Motor neuron (in vitro differentiated cells): ENCODE results near the gene FBXL19. TPM values are rescaled to one million over a fixed set of nuclear protein-coding genes. Genes with fewer than 3 reads are reported as not detected.

Experiments used
- ATAC-seq, 8 experiments: fragments of 200-7000 bp; cut with Tn5 transposase; replicated peaks in 6 of 8; 2 replicates each; pipeline ENCODE4 v1.8.0; 2021; ENCODE audit warnings: mild to moderate bottlenecking in 8 of 8, moderate library complexity in 8 of 8
- H3K27ac ChIP-seq, 2 donors: fragments of 250-450 bp; sonication (Bioruptor Pico); 2 replicates each; pipeline ENCODE4 v1.9.0; 2021; ENCODE audit warnings: antibody characterized with exemption in 2 of 2, mild to moderate bottlenecking in 2 of 2, moderate library complexity in 1 of 2
- H3K4me1 ChIP-seq, 2 donors: fragments of 250-450 bp; sonication (Bioruptor Pico); replicated peaks in 1 of 2; 2 replicates each; pipeline ENCODE4 v1.6.1; 2021; ENCODE audit warnings: antibody characterized with exemption in 2 of 2, mild to moderate bottlenecking in 2 of 2, moderate library complexity in 1 of 2
- H3K4me3 ChIP-seq, 5 donors: fragments of 250-450 bp; sonication (Bioruptor Pico); 2 replicates each; pipeline ENCODE4 v1.9.0; 2021; ENCODE audit warnings: antibody characterized with exemption in 5 of 5, mild to moderate bottlenecking in 5 of 5, moderate library complexity in 4 of 5
- WGBS, 10 experiments: fragments of 450-650 bp; shearing (Covaris generic); methylation state at CpG; one replicate each; pipeline ENCODE4 v1.0.0; 2022; 5-methylcytosine and 5-hydroxymethylcytosine counted together
- in situ Hi-C, 9 experiments: fragments of 400-800 bp; cut with MboI; loops; one replicate each; pipeline ENCODE4 v1.15.0; 2021; ENCODE audit warnings: low sequenced_read_pairs in 9 of 9, low pct_unique_long_range_greater_than_20kb in 2 of 9; ENCODE audit not compliant: unreplicated experiment in 9 of 9
- total RNA-seq, 8 experiments: library from RNA; unstranded; fragments of 300-600 nt; gene quantifications; 2 replicates each; pipeline versions ENCODE4 v1.2.3 to v1.2.4, GENCODE V29; 2022

The FBXL19 gene
- total RNA-seq, 8 experiments from 2014 or later, result 10.4 to 49.8 (median 31.4) TPM

DNA sequence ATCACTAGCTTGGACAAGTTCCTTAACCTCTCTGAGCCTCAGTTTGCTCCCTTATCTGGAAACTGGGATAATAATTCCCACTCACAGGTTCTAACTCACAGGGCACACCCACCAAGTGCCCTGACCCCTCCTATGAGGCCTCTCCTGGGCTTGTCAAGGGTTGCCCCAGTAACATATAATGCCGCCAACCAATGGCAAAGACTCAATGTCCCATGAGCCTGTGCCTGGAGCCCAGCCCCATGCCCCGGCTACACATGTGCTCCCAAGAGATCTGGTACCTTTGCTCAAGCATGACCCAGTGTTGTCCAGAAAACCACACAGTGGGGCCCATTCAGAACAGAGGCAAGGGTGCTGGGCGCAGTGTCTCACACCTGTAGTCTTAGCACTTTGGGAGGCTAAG, 8.5 kb upstream of the FBXL19 start:
- no peak overlapping the region for H3K27ac ChIP-seq
- ATAC-seq, result peak in 2 of 8 experiments; percentile 20 to 32
- 67 to 100% (median 100%) methylated on average over 1 to 3 of the region's 3 CpGs; no CpG with 5 or more reads in 5 of the 10 experiments for WGBS, 10 experiments
- in situ Hi-C loops, result loop anchor here in 2 of 9 experiments (5.0 to 10.0 kb wide), 2 partner anchors 68 to 70 kb away; no protein-coding TSS in a partner anchor
- no peak overlapping the region for H3K4me3 ChIP-seq
- no peaks in the 10 kb centered on the region for H3K4me1 ChIP-seq

DNA sequence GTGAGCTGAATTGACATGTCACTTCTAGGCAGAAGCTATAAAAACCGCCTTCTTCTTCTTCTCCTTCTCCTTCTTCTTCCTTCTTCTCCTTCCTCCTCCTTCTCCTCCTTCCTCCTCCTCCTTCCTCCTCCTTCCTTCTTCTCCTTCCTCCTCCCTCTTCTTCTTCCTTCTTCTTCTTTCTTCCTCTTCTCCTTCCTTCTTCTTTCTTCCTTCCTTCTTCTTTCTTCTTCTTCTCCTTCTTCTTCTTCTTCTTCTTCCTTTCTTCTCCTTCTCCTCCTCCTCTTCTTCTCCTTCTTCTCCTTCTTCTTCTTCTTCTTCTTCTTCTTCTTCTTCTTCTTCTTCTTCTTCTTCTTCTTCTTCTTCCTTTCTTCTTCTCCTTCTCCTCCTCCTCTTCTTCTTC, 4.8 kb upstream of the FBXL19 start:
- ATAC-seq, result no peak
- Histone ChIP-seq H3K4me3 (no peak overlapping the region), H3K4me1 (no peaks in the 10 kb centered on the region), H3K27ac (no peak overlapping the region)
- in situ Hi-C loops, result loop anchor here in 2 of 9 experiments (5.0 to 10.0 kb wide), 2 partner anchors 71 to 74 kb away; no protein-coding TSS in a partner anchor
- WGBS, 10 experiments, result 57 to 100% (median 90%) methylated on average over 1 of the region's 1 CpG; no CpG with 5 or more reads in 6 of the 10 experiments

DNA sequence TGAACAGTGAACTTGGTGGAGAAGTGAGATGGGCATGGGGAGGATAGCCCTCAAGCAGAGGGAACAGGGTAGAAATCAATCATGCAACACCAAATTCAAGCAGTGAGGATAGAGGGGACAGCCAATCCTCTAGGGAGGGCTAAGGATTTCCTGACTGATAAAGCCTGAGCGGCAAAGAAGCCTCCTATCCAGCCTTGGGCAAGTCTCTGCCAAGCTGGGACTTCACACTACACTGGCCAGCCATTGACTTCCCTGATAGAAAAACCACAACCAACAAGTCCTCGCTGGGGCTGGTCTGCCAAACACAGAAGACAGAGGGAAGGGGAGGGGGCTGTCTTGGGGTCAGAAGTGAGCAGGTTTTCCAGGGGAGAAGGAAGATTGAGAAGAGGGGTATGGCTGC, 2.5 kb upstream of the FBXL19 start:
- Histone ChIP-seq H3K27ac (no peak overlapping the region), H3K4me3 (no peak overlapping the region), H3K4me1 (no peaks in the 10 kb centered on the region)
- in situ Hi-C loops, result no loop called here
- no peak for ATAC-seq
- WGBS, 10 experiments, result 80 to 100% (median 100%) methylated on average over 1 of the region's 2 CpGs; no CpG with 5 or more reads in 6 of the 10 experiments

DNA sequence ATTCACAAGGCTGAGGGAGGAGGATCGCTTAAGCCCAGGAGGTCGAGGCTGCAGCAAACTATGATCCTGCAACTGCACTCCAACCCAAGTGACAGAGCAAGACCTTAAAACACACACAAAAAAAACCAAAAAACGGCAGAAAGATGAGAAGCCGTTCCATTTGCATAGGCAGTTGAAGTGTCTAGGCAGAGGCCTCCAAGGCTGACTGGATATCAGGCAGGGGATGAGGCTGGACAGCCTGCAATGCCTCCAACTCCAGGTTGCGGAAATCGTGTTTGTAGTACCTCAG, 2.0 kb upstream of the FBXL19 start:
- in situ Hi-C loops, result no loop called here
- Histone ChIP-seq H3K4me1 (no peaks in the 10 kb centered on the region), H3K27ac (peak overlapping the region in 1 of 2 donors; percentile 31), H3K4me3 (peak overlapping the region; percentile 41 to 48 (median 42))
- WGBS, 10 experiments, result 0 to 100% (median 13%) methylated on average over 1 to 3 of the region's 6 CpGs; no CpG with 5 or more reads in 3 of the 10 experiments
- no peak for ATAC-seq

DNA sequence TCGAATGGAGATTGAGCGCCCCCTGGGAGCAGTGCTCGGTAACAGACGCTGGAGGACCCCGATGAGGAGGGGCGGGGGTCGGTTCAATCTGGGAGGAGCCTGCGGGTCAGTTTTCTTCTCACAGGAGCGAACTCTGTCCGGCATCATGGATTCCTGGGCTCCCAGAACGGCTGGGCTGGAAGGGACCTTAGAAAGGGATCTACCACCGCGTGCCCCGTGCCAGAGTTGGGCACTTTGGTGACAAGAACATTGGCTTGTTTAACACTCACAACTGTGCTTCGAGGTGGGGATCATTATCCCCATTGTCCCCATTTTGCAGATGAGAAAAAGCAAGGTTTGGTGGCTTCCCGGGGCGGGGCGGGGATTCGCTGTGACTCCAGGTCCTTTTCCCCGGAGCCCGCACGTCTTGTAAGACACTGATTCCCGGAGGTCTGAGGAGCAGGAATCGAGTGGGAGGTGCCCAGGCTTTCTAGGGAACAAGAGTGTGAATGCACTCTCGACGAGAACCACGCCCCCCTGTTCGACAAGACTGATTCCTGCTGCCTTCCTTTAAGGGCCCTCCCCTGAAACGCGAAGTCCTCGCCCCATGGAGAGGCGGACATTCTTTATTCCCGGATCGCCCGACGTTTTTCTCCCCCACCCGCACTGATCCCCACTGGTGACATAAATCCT, 1.5 kb upstream of the FBXL19 start:
- peak; percentile 2 to 48 (median 10) for ATAC-seq
- Histone ChIP-seq H3K4me1 (no peaks in the 10 kb centered on the region), H3K27ac (peak overlapping the region; percentile 65 to 80), H3K4me3 (peak overlapping the region; percentile 41 to 48 (median 42))
- in situ Hi-C loops, result no loop called here
- 0 to 1% (median 0%) methylated on average over 1 to 25 of the region's 37 CpGs; no CpG with 5 or more reads in 4 of the 10 experiments for WGBS, 10 experiments

DNA sequence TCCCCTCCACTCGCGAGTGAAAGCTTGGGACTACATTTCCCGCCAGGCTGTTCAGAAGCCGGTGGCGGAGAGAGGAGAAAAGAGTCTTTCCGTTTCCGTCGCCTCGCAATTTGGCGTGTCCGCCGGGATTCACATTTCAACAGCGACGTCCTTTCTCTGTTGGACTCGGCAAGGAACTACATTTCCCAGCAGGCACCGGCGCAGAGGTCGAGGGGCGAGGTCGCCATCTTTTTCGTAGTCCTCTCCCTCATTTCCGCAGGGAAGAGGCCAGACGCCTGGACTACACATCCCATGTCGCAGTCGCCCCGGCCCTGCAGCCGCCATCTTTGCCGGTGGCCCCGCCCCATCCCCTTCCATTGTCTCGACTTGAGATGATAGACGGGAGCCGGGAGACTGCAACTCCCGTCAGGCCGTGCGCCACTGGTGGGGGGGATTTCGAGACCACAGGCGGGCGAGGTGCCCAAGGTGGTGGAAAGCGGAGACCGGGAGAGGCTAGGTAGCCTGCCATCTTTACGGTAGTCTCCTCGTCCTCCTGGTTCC, 882 bp upstream of the FBXL19 start:
- H3K4me1 ChIP-seq, result peaks cover under 1% of the 10 kb centered on the region in 2 donors
- H3K4me3 ChIP-seq, result peak overlapping the region; percentile 42 to 79 (median 57)
- 0 to 4% (median 0%) methylated on average over 2 to 17 of the region's 42 CpGs; no CpG with 5 or more reads in 5 of the 10 experiments for WGBS, 10 experiments
- peak overlapping the region; percentile 95 to 97 for H3K27ac ChIP-seq
- ATAC-seq, result peak; percentile 73 to 81 (median 74)
- in situ Hi-C loops, result no loop called here

DNA sequence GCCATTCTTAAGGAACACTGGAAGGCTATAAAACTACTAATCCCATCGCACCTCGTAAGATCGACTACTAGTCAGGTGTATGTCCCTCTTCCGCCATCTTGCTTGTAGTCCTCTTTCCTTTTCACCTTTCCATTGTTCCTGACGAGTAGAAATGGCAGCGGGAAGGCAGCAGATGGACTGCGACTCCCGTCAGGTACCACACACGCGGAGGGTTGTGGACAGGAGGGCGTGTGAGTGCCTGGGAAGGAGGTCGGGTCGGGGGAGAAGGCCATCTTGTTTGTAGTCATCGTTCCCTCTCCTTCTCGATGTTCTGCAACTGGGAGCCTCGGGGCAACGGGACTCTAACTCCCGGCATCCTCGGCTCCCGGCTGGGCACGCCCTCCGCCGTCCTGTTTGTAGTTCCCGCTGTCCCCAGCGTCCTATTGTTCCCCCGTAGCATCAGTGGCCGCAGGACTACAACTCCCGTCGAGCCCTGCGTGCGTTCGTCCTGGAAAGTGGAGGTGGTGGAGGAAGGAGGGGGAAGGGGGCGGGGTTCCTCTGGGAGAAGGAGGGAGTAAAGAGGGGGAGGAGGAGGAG, 324 bp upstream of the FBXL19 start:
- in situ Hi-C loops, result no loop called here
- WGBS, 10 experiments, result 0% methylated on average over 2 to 6 of the region's 33 CpGs; no CpG with 5 or more reads in 5 of the 10 experiments
- Histone ChIP-seq H3K4me3 (peak overlapping the region; percentile 56 to 79 (median 59)), H3K4me1 (peaks cover 4 to 6% of the 10 kb centered on the region in 2 donors), H3K27ac (peak overlapping the region; percentile 95 to 97)
- peak; percentile 63 to 73 (median 68) for ATAC-seq

DNA sequence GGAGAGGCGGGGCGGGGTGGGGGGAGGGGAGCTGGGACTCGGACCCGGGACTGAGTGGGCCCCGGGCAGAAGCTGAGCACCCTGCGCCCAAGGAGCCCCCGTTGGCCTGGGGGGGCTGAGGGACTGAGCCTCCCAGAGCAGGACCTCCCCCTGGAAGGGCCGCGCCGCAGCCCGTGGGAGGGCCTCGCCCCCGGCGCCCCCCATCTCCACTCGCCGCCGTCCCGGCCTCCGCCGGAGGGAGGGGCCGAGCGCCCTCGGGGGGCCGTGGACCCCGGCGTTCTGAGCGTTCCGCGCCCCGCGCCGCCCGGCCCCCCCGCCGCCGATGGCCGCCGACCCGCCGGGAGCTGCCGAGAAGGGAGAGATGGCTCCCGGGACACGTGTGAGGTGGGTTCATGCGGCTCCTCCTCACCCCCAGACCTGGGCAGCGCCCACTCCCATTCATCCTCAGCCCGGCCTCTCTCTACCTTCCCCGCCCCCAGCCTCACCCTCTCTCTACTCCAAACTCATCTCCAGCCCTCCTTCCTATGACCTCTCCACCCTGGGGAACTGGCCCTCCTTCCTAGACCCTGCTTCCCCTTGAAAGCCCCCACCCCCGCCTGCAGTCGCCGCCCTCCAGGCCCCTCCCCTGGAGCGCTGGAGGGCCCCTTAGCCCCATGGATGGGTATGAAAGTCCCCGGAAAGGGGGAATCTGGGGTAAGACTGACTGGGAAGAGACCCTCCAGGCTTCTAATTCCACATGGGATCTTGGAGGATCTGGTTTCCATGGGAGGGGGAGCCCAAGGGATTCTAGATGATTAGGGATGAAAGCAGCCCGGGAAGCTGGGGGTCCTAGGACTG, 922 bp downstream of the FBXL19 start:
- peak overlapping the region; percentile 92 to 95 for H3K27ac ChIP-seq
- H3K4me1 ChIP-seq, result peaks cover 4 to 6% of the 10 kb centered on the region in 2 donors
- H3K4me3 ChIP-seq, result peak overlapping the region; percentile 56 to 79 (median 59)
- 0% methylated on average over 1 of the region's 53 CpGs; no CpG with 5 or more reads in 8 of the 10 experiments for WGBS, 10 experiments
- no peak for ATAC-seq
- in situ Hi-C loops, result no loop called here

DNA sequence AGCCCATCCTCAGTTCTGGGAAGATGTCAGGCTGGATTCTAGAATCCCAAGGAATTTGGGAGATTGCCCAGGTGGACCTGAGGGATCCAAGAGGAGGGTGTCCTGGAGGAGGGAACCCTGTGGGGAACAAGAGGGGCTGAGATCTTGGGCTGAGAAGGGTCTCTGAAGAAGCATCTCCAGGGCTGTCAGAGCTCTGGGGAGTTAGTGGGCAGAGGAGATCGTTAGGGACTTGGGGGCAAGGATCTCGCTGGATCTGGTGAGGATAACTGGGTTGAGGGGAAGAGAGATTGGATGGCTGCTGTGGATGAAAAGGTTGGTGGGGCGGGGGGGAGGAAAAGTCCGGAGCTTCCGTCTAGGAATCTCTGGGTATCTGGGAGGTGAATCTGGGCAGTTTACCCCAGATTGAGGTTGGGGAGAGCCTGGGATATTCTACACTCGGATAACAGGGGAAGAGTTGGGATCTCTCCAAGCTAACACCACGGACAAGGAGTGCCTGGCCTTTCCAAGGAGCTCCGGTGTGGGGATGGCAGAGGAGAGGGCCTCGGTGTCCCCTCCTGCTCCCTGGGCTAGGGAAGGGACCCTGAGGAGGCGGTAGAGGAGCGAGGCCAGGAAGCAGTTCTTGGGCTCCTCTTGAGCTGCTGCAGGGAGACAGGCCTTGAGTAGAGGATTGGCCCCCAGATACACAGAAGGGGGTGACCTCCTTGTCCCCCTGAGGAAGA, 1.7 kb downstream of the FBXL19 start:
- WGBS, 10 experiments, result 18 to 67% (median 61%) methylated on average over 2 to 6 of the region's 11 CpGs; no CpG with 5 or more reads in 6 of the 10 experiments
- in situ Hi-C loops, result no loop called here
- no peak for ATAC-seq
- peaks cover 4 to 6% of the 10 kb centered on the region in 2 donors for H3K4me1 ChIP-seq
- H3K27ac ChIP-seq, result peak overlapping the region; percentile 92 to 95
- H3K4me3 ChIP-seq, result peak overlapping the region; percentile 56 to 79 (median 59)

DNA sequence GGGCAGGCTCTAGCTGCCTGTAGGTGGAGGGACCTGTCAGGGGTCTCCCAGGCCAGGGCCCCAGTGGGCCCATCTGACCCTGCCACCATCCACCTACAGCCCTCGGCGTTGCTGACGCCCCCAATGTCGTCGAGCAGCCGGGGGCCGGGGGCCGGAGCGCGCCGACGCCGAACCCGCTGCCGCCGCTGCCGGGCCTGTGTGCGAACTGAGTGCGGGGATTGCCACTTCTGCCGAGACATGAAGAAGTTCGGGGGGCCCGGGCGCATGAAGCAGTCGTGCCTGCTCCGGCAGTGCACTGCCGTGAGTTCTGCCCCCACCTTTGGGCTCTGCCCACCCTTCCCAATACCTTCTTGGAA, 2.2 kb downstream of the FBXL19 start:
- Histone ChIP-seq H3K4me1 (peaks cover 4 to 6% of the 10 kb centered on the region in 2 donors), H3K27ac (no peak overlapping the region), H3K4me3 (no peak overlapping the region)
- no peak for ATAC-seq
- WGBS, 10 experiments, result 80 to 90% methylated on average over 2 to 17 of the region's 26 CpGs; no CpG with 5 or more reads in 8 of the 10 experiments
- in situ Hi-C loops, result no loop called here

DNA sequence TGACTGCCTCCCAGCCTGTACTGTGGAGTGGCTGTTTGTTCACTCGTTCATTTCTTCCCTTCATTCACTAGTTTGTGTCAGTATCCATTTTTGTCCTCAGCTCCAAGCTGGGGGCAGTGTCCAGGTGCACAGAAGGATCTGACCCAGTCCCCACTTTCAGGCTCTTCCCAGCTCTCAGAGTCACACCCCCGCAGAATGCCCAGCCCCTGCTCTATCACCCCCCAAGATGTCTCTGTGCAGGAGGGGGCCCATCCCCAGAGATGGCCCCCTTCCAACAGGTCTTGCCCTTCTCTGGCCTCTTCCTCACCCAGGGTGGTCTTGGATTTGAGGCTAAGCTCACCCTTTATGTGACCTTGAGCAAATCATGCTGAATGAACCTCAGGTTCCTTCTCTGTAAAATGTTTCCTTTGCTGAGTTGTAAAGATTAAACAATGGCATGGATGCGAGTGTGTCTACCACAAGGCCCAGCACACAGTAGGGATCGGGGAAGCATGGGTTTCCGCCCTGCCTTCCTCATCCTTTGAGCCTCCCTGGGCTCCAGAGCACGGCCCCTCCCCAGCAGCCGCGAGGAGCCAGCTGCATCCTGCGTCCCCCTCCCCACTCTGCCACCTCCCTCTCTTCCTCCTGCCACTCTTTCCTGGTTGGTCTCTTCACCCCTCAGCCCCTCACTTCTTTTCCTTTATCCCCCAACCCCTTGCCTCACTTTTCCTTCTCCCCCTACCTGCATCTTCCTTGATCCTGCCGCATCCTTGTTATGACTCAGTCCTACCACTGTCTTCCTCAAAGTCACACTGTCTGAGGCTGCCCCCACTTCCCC, 2.8 kb downstream of the FBXL19 start:
- Histone ChIP-seq H3K4me1 (peaks cover 4 to 6% of the 10 kb centered on the region in 2 donors), H3K4me3 (no peak overlapping the region), H3K27ac (no peak overlapping the region)
- no peak for ATAC-seq
- WGBS, 10 experiments, result 100% methylated on average over 1 of the region's 10 CpGs; no CpG with 5 or more reads in 9 of the 10 experiments
- in situ Hi-C loops, result no loop called here
